HG02852 (cell line): ENCODE data around the gene KRT15.

Experiments used
- ATAC-seq: cut with Tn5 transposase; IDR thresholded peaks from one replicate; pipeline ENCODE4 v1.9.1; 2021; ENCODE audit warnings: mild to moderate bottlenecking, moderate library complexity; ENCODE audit not compliant: unreplicated experiment

Gene KRT15

DNA sequence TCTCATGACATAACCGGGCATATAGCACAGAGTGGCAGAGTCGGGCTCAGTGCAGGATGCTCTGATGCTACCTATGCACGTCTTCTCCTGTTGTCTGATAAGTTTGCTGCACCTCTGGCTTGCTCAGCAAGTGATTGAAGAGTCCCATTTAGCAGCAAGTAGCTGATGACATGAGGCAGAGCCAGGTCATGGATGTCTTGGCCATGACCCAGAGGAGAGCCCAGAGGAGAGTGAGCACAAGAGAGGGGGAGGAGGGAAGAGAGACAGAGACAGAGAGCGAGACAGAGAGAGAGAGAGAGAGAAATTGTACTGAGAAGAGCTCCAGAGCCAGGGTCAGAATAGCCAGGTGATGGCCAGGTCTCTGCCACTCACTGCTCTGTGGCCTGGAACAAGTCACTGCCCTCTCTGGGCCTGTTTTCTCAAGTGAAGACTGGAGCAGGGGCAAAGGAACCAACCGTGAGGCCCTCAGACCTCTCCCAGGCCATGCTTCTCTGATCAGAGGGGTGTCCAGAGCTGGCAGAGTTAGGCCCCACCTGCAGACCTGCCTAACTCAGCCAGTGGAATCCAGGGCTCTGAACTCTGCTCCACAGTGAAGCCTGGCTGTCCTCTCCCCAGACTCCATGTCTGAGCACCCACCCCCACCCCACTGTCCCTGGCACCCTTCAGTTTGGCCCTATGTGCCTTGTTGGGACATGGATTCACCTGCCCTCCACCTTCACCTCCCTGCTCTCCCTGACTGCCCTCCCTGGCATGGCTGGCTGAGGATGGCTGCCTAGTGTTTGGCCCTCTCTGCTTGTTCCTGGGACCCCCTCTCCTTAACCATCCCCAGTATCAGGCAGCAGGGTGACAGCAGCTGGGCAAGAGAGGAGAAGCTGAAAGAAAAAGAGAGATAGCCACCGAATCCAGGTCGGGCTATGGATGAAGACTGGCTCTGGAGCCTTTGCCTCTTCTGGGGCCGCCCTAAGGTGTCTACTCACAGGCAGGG lies 33.5 kb downstream of the KRT15 start:
- ATAC-seq: no peak

- no peak for ATAC-seq
Observed at GRCh38 chr17:41483991-41484826, 34.5 kb downstream of the KRT15 start.

DNA sequence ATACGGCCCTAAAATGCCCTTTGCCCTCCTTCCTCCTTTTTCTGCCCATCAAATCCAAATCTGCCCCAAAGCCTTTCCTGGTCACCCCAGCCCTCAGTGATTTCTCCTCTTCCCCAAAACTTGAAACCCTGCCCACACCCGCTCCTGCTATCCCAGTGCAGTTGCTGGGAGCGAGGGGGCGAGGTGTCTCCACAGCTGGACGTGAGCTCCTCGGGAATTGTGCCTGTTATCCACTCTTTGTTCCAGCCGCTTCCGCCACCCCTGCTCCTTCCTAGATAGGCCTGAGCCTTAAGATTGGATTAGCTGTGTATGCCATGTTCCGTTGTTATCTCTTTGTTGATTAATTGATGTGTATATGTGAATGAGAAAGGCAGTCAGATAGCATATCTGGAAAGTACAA lies 35.2 kb downstream of the KRT15 start:
- ATAC-seq: no peak

GRCh38 chr17:41481036-41481435 lies 37.7 kb downstream of the KRT15 start, which contains the start of gene KRT35:
TSS of gene KRT35 (minus strand) at chr17:41481151. CDS start at chr17:41481097, 54 bp downstream.
- ATAC-seq: no peak

DNA sequence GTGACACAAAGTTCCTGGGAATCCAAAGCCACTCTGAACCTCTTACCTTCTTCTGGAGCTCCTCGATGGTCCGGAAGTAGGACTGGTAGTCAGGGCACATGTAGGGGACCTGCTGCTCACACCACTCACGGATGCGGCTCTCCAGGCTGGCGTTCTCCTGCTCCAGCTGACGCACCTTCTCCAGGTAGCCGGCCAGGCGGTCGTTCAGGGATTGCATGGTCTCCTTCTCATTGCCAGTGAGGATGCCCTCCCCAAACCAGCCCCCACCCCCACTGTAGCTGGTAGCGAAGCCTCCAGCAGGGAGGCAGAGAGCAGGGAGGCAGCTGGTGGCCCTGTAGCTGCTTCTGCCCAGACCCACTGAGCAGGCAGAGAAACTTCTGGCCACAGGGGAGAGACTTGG lies 38.1 kb downstream of the KRT15 start:
- no peak for ATAC-seq

GRCh38 chr17:41480136-41480535 lies 38.6 kb downstream of the KRT15 start:
- ATAC-seq: no peak

DNA sequence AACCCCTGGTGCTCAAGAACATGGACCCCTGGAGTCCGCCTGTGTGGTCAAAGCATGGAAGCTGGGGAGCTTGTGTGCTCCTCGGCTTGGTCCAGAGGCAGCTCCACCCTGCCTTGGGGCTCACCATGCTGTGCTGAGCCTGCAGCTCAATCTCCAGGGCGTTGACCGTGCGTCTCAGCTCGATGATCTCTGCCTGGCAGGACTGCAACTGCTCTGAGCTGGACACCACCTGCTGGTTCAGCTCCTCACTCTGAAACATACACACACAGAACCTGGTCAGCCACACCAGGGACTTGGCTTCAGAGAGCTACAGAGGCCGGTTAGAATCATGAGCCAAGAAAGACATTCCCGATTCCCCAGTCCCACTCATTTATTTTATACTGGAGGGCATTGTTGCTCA lies 40.5 kb downstream of the KRT15 start:
- no peak for ATAC-seq

DNA sequence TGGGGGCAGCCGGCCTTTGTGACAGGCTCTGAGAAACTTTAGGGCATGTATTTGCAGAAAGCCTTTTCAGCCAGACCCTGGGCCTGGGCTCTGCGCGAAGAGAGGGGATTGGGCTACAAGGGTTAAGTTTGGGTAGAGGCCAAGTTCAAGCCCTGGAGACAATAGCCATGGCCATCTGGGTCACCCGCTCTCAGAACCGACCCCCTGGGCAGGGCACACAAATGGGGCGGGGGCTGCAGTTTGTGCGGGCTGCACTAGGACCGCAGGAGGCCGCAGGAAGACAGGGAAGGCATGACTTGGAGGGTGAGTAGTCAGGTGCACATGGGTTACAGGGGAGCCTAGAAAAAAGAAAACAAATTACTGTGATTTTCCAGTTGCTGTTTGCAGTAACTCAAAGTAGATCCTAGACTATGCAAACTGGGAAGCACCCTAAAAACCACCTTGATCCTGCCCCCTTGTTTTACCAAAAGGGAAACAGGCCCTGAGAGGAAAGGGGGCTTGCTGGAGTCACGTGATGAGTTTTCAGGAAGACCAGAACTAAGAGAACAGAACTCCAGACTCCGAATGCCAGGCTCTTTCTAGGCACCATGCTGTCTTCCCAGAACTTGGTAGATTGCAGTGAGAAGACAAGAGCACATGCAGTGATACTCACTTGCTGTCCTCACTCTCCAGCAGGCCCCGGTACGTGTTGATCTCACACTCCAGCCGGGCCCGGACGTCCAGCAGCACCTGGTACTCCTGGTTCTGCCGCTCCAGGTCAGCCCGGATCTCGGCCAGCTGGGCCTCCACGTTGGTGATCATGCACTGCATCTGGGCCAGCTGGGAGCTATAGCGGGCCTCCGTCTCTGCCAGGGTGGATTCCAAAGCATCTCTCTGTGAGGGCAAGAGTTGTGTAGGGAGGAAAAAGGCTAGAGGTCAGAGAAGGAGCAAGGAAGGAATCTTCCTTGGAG lies 41.5 kb downstream of the KRT15 start:
- no peak for ATAC-seq

DNA sequence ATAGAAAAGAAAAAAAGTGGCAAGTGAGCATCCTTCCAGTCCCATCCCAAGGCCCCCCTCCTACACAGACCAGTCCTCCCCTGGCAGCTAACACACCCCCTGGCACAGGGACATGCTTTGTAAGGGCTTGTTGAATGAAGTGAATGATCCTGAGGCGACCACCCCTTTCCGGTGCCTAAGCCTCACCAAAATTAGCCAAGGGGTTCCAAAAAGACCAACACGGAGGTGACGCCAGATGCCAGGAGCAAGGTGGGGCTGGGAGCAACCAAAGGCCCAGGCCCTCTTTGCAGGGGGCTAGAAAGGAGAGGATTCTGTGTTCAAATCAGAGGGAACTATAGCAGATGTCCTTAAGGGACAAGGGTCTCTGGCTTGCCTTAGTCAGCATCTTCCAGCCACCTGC lies 43.3 kb downstream of the KRT15 start:
- ATAC-seq: no peak

DNA sequence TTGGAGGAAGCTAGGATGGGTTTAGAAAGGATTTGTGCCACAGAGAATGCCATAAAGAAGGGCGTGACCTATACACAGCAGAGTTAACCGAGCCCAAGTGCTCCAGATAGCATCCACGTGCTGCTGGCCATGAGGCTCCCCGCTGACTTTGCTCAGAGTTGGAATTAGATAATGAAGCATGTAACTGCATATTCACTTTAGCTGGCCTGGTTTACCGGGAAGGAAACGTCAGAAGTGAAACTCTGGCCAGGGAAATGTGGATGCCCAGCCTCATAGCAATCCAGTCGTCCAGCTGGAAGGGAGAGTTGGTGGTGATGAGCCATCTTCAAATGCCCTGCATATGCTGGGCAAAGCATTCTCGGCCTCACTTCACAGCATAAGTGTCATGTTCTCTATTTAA lies 43.8 kb downstream of the KRT15 start:
- no peak for ATAC-seq

DNA sequence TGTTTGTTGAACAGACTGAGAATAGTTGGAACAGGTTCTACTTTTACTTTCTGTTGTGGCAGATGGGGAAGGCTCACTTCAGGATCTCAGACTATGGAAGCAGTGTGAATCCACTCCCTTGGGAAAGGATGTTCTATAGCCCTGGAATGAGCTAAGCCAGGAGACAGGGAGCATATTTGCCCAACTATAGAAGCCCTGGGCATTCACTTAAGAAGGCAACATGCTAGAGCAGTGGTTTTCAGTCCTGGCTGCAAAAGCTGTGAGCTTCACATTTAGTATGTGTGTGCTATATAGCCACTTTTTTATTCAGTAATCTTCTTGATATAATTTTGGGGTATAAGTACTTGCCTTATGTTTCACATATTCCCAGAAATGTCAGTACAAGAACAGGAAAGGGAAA lies 50.3 kb downstream of the KRT15 start:
- no peak for ATAC-seq

DNA sequence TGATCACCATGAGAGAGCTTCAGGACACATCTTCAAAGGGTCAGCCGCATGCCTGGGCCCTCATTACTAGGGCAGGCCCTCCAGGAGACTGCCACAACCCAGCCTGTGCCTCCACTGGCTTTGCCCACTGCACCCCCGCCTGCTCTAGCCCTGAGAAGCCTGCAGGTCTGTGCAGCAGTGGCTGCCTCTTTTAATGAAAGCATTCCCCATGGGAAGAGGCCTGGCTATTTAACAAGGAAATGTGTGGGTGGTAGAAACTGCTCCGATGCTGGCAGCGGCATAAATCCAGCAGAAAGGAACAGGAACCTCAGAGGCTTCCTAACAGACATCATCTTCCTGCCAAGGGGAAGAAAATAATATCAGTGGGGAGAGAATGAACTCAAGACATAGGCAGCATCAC lies 51.1 kb downstream of the KRT15 start:
- ATAC-seq: no peak

DNA sequence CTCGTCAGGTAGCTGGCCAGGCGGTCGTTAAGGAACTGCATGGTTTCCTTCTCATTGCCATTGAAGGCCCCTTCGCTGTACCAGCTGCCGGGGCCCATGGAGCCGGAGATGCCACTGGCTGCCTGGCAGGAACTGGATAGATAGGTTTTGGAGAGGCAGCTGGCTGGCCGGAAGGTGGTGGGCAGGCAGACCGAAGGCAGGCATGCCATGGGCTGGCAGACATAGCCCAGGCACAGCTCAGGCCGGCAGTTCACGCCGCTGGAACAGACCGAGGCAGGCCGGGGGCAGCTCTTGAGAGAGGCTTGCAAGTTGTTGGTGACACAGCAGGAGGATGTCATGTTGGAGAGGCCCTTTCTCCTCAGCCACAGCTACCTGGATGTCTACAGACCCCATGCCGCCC lies 51.7 kb downstream of the KRT15 start, which contains the start of gene KRT32:
TSS of gene KRT32 (minus strand) at position 399 of the 400 bp plus-strand sequence. CDS start at position 338, 61 bp downstream.
- no peak for ATAC-seq

DNA sequence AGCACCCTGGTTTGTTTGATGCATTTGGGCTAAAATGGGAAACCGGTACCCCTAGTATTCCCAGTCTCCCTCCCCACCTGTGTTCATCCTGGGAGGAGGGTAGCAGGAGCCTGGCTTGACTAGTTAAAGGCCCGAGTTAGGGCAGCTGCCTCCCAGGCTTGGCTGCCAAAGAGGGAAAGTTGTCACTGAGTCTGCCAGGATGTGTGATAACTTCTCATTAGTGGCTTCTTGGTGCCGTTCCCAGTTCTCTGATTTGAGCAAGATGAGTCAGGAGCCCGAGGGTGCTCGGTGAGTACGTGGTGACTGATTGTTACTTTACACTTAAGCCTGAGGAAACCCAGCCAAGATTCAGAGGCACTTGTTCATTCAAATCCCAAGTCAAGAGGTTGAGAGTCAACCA lies 54.0 kb downstream of the KRT15 start:
- no peak for ATAC-seq

DNA sequence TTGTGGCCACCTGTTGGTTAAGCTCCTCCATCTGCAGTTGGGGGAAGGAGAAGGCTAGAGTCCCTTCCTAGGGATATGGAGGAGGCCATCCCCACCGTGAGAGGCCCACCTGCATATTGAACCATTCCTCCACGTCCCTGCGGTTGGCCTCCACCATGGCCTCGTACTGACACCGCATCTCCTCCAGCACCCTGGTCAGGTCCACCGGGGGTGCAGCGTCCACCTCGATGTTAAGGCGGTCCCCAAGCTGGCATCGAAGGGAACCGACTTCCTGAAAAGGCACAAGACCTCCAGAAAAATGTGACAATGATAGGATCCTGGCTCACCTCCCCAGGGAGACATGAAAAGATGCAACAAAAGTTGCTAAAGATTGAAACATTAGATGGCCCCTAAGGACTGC lies 54.5 kb downstream of the KRT15 start:
- ATAC-seq: no peak

DNA sequence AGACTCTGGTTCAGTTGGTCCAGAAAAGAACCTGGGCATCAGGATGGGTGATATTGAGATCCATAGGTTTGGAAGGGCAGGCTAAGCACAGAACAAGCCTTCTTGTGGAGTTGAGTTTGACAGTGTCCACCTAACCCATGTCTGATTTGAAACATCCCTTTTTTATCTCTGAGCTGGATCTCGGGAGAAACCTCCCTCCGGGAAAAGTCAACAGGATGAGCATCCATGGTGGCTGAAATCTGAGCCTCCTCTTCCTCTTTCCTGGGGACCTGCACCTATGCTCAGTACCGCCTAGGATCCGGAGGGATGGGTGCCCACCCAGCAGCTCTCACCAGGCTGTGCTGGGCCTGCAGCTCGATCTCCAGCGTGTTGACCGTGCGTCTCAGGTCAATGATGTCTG lies 54.9 kb downstream of the KRT15 start:
- no peak for ATAC-seq
